Lower leg skin (tissue), 3 donors: ENCODE measurements around the gene APOC4.

ENCODE experiments used
- CTCF ChIP-seq, 3 donors: fragments of 450-650 bp; IDR thresholded peaks; one replicate each; pipeline ENCODE4 v1.5.1; 2016; ENCODE audit warnings: antibody characterized with exemption in 3 of 3, mild to moderate bottlenecking in 3 of 3, moderate library complexity in 2 of 3
- POLR2A ChIP-seq, 2 donors: fragments of 450-650 bp; IDR thresholded peaks; one replicate each; pipeline ENCODE4 v1.6.1; 2016 to 2017; ENCODE audit warnings: antibody characterized with exemption in 2 of 2, mild to moderate bottlenecking in 1 of 2, moderate library complexity in 1 of 2

GRCh38 chr19:44957526-44957925 is 15.5 kb downstream of the APOC4 start:
- TF ChIP-seq CTCF (IDR thresholded peaks at IDR 0.05) (no peak), POLR2A (IDR thresholded peaks at IDR 0.05) (no peak)
